ENCODE data around the gene P4HA2.

Gene P4HA2

GRCh38 chr5:132250547-132250946, 22.9 kb upstream of the P4HA2 start:
- no peak for DNase-seq (ENCODE audit: low read depth in 2 of 2)

- no peak for DNase-seq (ENCODE audit: low read depth in 2 of 2)
These were observed 19.2 kb upstream of the P4HA2 start for GRCh38 chr5:132246806-132247205.

- no peak for DNase-seq (ENCODE audit: low read depth in 2 of 2)
These were observed 17.9 kb upstream of the P4HA2 start for GRCh38 chr5:132245593-132245992.

GRCh38 chr5:132243366-132243977, 15.8 kb upstream of the P4HA2 start:
- DNase-seq (ENCODE audit: low read depth in 2 of 2), result no peak

- DNase-seq (ENCODE audit: low read depth in 2 of 2), result no peak
These were observed 12.1 kb upstream of the P4HA2 start for GRCh38 chr5:132239776-132240175.

- DNase-seq (ENCODE audit: low read depth in 2 of 2), result no peak
These were observed 11.3 kb upstream of the P4HA2 start for GRCh38 chr5:132238901-132239500.

- DNase-seq (ENCODE audit: low read depth in 2 of 2), result peak; percentile 42 to 85
These were observed 10.6 kb upstream of the P4HA2 start for GRCh38 chr5:132238169-132238744.

GRCh38 chr5:132237670-132238069, 10.0 kb upstream of the P4HA2 start:
- DNase-seq (ENCODE audit: low read depth in 2 of 2), result no peak

- DNase-seq (ENCODE audit: low read depth in 2 of 2), result no peak
These were observed 9.5 kb upstream of the P4HA2 start for GRCh38 chr5:132237141-132237540.

- DNase-seq (ENCODE audit: low read depth in 2 of 2), result no peak
These were observed 7.7 kb upstream of the P4HA2 start for GRCh38 chr5:132235340-132235739.

GRCh38 chr5:132234684-132235062, 7.0 kb upstream of the P4HA2 start:
- no peak for DNase-seq (ENCODE audit: low read depth in 2 of 2)

GRCh38 chr5:132233811-132234683, 6.4 kb upstream of the P4HA2 start:
- DNase-seq (ENCODE audit: low read depth in 2 of 2), result no peak

GRCh38 chr5:132233081-132233480, 5.4 kb upstream of the P4HA2 start:
- DNase-seq (ENCODE audit: low read depth in 2 of 2), result no peak

GRCh38 chr5:132232465-132232864, 4.8 kb upstream of the P4HA2 start:
- DNase-seq (ENCODE audit: low read depth in 2 of 2), result no peak

GRCh38 chr5:132230871-132231270, 3.2 kb upstream of the P4HA2 start:
- DNase-seq (ENCODE audit: low read depth in 2 of 2), result no peak

- no peak for DNase-seq (ENCODE audit: low read depth in 2 of 2)
These were observed 1.6 kb upstream of the P4HA2 start for GRCh38 chr5:132229236-132229635.

GRCh38 chr5:132228241-132229035, 785 bp upstream of the P4HA2 start:
- no peak for DNase-seq (ENCODE audit: low read depth in 2 of 2)

GRCh38 chr5:132227235-132227484, 493 bp downstream of the P4HA2 start:
- no peak for DNase-seq (ENCODE audit: low read depth in 2 of 2)

- DNase-seq (ENCODE audit: low read depth in 2 of 2), result no peak
These were observed 978 bp downstream of the P4HA2 start for GRCh38 chr5:132226516-132227234.

GRCh38 chr5:132225165-132226032, 2.3 kb downstream of the P4HA2 start:
- peak in 1 of 2 experiments; percentile 26 for DNase-seq (ENCODE audit: low read depth in 2 of 2)
